ENCODE results near the gene PSG2.
"Not testable (repeated sequence)": the region's sequence is repeated elsewhere in the genome, so short reads cannot be mapped to it uniquely, and the experiment has no call there.

The PSG2 gene

DNA sequence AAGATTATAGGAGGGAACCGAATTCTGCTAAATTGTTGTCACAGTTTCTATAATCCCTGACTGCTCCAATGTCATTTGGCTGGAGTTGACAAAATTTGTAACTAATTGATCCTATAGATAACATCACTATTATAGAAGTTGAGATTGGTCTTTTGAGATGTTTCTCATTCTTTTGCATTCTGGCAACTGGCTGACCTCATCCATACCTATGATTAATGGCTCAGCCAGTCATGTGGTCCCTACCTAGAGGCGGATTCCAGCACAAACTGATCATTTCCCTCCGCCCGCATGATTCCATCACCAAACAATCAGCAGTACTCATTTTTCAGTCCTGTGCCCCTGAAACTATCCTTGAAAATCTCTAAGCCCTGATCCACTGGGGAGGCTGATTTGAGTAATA, 4.2 kb downstream of the PSG2 start:
- TF ChIP-seq, protein P1, sequence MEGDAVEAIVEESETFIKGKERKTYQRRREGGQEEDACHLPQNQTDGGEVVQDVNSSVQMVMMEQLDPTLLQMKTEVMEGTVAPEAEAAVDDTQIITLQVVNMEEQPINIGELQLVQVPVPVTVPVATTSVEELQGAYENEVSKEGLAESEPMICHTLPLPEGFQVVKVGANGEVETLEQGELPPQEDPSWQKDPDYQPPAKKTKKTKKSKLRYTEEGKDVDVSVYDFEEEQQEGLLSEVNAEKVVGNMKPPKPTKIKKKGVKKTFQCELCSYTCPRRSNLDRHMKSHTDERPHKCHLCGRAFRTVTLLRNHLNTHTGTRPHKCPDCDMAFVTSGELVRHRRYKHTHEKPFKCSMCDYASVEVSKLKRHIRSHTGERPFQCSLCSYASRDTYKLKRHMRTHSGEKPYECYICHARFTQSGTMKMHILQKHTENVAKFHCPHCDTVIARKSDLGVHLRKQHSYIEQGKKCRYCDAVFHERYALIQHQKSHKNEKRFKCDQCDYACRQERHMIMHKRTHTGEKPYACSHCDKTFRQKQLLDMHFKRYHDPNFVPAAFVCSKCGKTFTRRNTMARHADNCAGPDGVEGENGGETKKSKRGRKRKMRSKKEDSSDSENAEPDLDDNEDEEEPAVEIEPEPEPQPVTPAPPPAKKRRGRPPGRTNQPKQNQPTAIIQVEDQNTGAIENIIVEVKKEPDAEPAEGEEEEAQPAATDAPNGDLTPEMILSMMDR (IDR thresholded peaks at IDR 0.05; ENCODE audit: low read depth, low read length, missing control alignments), result no peak
- H3K4me3 ChIP-seq (replicated peaks; ENCODE audit: low read depth, low read length), result no peak overlapping the region
- DNase-seq (ENCODE audit: extremely low read depth, low read depth), result no peak

GRCh38 chr19:43077881-43078280, 4.6 kb downstream of the PSG2 start:
- not testable (repeated sequence) for DNase-seq (ENCODE audit: extremely low read depth, low read depth); H3K4me3 ChIP-seq (replicated peaks; ENCODE audit: low read depth, low read length)

GRCh38 chr19:43062418-43062817, 20.1 kb downstream of the PSG2 start:
- not testable (repeated sequence) for DNase-seq (ENCODE audit: extremely low read depth, low read depth); H3K4me3 ChIP-seq (replicated peaks; ENCODE audit: low read depth, low read length)

DNA sequence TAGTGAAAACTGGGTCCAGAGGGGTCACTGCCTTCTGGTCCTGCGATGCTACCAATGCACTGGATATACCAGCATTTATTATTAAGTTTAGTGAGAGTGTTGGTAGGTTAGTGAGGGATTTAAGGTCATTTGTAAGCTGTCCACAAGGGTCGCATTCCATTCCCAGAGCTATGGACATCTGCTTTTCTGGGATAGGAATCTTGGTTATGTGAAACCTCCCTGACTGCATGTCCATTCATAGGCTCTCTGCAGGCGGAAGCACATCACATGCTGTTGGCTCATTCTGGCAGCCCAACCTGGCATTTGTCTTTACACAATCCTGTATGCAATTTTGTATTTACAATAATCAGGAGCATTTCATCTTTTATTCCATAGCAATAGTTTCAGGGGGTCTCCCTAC, 21.2 kb downstream of the PSG2 start:
- not testable (repeated sequence) for DNase-seq (ENCODE audit: extremely low read depth, low read depth); H3K4me3 ChIP-seq (replicated peaks; ENCODE audit: low read depth, low read length)

DNA sequence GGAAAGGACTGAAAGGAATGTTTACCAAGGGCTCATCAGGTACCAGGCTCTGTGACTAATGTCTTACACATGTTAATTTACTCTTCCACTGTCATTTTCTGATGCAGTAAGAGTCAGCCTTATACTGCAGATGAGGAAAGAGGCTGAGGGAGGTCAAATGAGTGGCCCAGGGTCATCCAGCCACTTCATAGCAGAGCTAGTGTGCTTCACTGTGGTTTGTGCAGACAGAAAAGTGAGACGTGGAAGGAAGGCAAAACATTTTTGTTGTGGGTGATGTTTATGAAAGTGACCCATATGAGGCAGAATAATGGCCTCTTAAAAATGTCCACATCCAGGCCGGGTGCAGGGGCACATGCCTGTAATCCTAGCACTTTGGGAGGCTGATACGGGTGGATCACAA, 22.2 kb downstream of the PSG2 start:
- DNase-seq (ENCODE audit: extremely low read depth, low read depth); H3K4me3 ChIP-seq (replicated peaks; ENCODE audit: low read depth, low read length): not testable (repeated sequence)

- DNase-seq (ENCODE audit: extremely low read depth, low read depth); H3K4me3 ChIP-seq (replicated peaks; ENCODE audit: low read depth, low read length): not testable (repeated sequence)
Observed at GRCh38 chr19:43059482-43059881, 23.0 kb downstream of the PSG2 start.

DNA sequence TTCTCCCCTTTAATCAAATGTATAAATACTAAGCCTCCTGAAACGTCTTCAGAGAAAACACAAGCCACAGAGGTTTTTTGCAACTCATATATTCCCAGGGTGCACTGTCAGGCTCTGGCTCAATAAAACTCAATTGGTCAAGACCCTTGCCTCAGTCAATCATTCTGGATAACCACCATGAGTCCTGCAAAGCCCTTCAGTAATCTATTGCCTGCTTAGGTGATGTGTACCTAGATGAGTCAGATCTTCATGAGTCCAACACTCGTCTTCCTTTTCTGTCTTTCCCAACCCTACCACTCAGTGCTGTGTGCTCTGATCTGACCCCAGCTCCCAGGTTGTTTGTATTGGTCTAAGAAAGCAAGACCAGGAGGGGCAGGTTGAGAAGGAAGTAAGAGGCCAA, 24.1 kb downstream of the PSG2 start:
- H3K4me3 ChIP-seq (replicated peaks; ENCODE audit: low read depth, low read length); DNase-seq (ENCODE audit: extremely low read depth, low read depth): not testable (repeated sequence)

GRCh38 chr19:43047966-43048365, 34.5 kb downstream of the PSG2 start:
- not testable (repeated sequence) for DNase-seq (ENCODE audit: extremely low read depth, low read depth); H3K4me3 ChIP-seq (replicated peaks; ENCODE audit: low read depth, low read length)

- H3K4me3 ChIP-seq (replicated peaks; ENCODE audit: low read depth, low read length); DNase-seq (ENCODE audit: extremely low read depth, low read depth): not testable (repeated sequence)
Observed at GRCh38 chr19:43046578-43046977, 35.9 kb downstream of the PSG2 start.

- not testable (repeated sequence) for H3K4me3 ChIP-seq (replicated peaks; ENCODE audit: low read depth, low read length); DNase-seq (ENCODE audit: extremely low read depth, low read depth)
Observed at GRCh38 chr19:43043492-43044180, 38.9 kb downstream of the PSG2 start.

GRCh38 chr19:43031645-43032044, 50.9 kb downstream of the PSG2 start:
- H3K4me3 ChIP-seq (replicated peaks; ENCODE audit: low read depth, low read length); DNase-seq (ENCODE audit: extremely low read depth, low read depth): not testable (repeated sequence)
- TF ChIP-seq, protein P1 (IDR thresholded peaks at IDR 0.05; ENCODE audit: low read depth, low read length, missing control alignments), result peak; percentile 4

- no peak for DNase-seq (ENCODE audit: extremely low read depth, low read depth)
- H3K4me3 ChIP-seq (replicated peaks; ENCODE audit: low read depth, low read length), result no peak overlapping the region
- TF ChIP-seq, protein P1 (IDR thresholded peaks at IDR 0.05; ENCODE audit: low read depth, low read length, missing control alignments), result no peak
Observed at GRCh38 chr19:43028866-43029265, 53.6 kb downstream of the PSG2 start.
